Measurements from ENCODE around the gene CNTN2.

DNA sequence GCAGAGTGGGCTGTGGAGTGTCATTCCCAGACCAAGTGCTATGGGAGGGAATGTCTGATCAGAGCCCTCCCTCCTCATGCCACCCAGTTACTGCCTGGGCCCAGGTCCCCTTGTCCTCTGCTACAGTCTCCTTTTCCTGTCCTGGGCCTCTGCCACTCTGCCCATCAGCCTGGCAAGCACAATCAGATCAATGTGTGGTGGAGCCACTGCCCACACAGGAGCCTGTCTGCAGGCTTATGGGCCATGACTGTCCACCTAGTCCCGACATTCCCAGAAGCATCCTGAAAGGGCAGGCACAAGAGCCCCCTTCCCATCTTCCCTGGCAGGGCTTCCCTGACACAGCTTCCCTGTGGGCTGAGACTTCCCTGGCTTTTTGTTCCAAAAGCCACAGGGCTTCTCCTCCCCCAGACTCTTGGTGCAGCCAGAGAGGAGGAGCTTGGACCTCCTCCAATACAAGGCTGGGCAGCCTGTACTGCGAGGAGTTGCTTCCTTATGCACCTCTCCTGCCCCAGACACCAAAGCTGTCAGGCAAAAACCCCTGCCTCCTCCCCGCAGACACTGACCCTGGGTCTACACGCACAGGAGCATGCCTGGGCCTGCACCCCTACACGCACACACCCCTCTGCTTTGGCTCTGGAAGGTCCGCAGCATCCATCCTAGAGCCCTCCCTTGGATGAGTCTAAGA is 29.2 kb upstream of the CNTN2 start:
- no peak for TF ChIP-seq EP300 (IDR thresholded peaks at IDR 0.05)
- TF ChIP-seq, protein P1, sequence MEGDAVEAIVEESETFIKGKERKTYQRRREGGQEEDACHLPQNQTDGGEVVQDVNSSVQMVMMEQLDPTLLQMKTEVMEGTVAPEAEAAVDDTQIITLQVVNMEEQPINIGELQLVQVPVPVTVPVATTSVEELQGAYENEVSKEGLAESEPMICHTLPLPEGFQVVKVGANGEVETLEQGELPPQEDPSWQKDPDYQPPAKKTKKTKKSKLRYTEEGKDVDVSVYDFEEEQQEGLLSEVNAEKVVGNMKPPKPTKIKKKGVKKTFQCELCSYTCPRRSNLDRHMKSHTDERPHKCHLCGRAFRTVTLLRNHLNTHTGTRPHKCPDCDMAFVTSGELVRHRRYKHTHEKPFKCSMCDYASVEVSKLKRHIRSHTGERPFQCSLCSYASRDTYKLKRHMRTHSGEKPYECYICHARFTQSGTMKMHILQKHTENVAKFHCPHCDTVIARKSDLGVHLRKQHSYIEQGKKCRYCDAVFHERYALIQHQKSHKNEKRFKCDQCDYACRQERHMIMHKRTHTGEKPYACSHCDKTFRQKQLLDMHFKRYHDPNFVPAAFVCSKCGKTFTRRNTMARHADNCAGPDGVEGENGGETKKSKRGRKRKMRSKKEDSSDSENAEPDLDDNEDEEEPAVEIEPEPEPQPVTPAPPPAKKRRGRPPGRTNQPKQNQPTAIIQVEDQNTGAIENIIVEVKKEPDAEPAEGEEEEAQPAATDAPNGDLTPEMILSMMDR (IDR thresholded peaks at IDR 0.05), result no peak

Data from ovary (tissue), 3 donors.